Loucy (cell line): ENCODE data around the gene CEP70.

Experiments
- CTCF ChIP-seq: fragments of 200-600 bp; sonication (generic); conservative IDR thresholded peaks from 2 replicates; pipeline ENCODE4 v1.5.1; 2014; ENCODE audit warnings: mild to moderate bottlenecking, antibody characterized with exemption, low read length
- EZH2phosphoT487 ChIP-seq: fragments of 200-600 bp; IDR thresholded peaks from 2 replicates; pipeline ENCODE4 v1.6.1; 2018; ENCODE audit warnings: antibody characterized with exemption, mild to moderate bottlenecking, moderate library complexity, borderline replicate concordance

DNA sequence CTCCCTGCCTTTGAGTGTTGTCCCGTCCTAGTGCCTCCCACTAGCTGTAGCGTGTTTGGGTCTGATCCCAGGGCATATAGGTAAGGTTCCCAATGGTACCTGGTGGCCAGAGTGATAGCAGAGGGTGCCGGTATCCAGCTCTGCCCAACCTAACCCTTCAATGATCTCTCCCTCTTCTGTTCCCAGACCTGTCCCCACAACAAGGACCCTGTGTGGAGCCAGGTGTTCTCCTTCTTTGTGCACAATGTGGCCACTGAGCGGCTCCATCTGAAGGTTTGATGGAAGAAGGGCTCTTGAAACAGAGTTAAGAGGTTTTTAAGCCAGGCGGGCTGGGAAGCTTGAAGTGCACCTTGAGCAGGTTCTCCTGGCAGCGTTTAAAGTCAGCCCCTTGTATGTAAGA, 124.2 kb downstream of the CEP70 start:
- TF ChIP-seq CTCF (no peak), EZH2phosphoT487 (no peak)
